HEK293 (cell line): ENCODE data around the gene RASSF9.

Source experiments
- BCL11A ChIP-seq: fragments of 450-650 bp; formaldehyde crosslinking; IDR thresholded peaks from 2 replicates; pipeline ENCODE4 v1.5.1; 2016; ENCODE audit warnings: low read depth, missing biosample characterization, missing genetic modification characterization
- CTCF ChIP-seq: fragments of 450-650 bp; formaldehyde crosslinking; IDR thresholded peaks from 2 replicates; pipeline ENCODE4 v1.5.1; 2016; ENCODE audit warnings: missing biosample characterization, missing genetic modification characterization
- HIC1 ChIP-seq: fragments of 450-650 bp; formaldehyde crosslinking; IDR thresholded peaks from 2 replicates; pipeline ENCODE4 v1.5.1; 2016; ENCODE audit warnings: missing biosample characterization, missing genetic modification characterization
- PRDM1 ChIP-seq: fragments of 450-650 bp; formaldehyde crosslinking; IDR thresholded peaks from 2 replicates; pipeline ENCODE4; 2016; ENCODE audit warnings: missing biosample characterization, missing genetic modification characterization
- PRDM10 ChIP-seq: fragments of 450-650 bp; formaldehyde crosslinking; IDR thresholded peaks from 2 replicates; pipeline ENCODE4 v1.5.1; 2016; ENCODE audit warnings: missing biosample characterization, missing genetic modification characterization
- SP3 ChIP-seq: fragments of 450-650 bp; formaldehyde crosslinking; IDR thresholded peaks from 2 replicates; pipeline ENCODE4 v1.5.1; 2016; ENCODE audit warnings: missing biosample characterization, missing genetic modification characterization
- ZBTB6 ChIP-seq: fragments of 450-650 bp; formaldehyde crosslinking; IDR thresholded peaks from 2 replicates; pipeline ENCODE4 v1.5.1; 2017; ENCODE audit warnings: missing biosample characterization, missing genetic modification characterization
- ZFP3 ChIP-seq: fragments of 450-650 bp; formaldehyde crosslinking; IDR thresholded peaks from 2 replicates; pipeline ENCODE4 v1.5.1; 2016; ENCODE audit warnings: low read depth, missing biosample characterization, missing genetic modification characterization
- ZNF513 ChIP-seq: fragments of 450-650 bp; IDR thresholded peaks from 2 replicates; pipeline ENCODE4 v1.5.1; 2018; ENCODE audit warnings: missing biosample characterization, missing genetic modification characterization
- ZNF549 ChIP-seq: fragments of 450-650 bp; IDR thresholded peaks from 2 replicates; pipeline ENCODE4 v1.5.1; 2018; ENCODE audit warnings: missing biosample characterization, missing genetic modification characterization, mild to moderate bottlenecking, inconsistent platforms, moderate library complexity
- ZNF558 ChIP-seq: fragments of 450-650 bp; formaldehyde crosslinking; IDR thresholded peaks from 2 replicates; pipeline ENCODE4 v1.5.1; 2016; ENCODE audit warnings: missing biosample characterization, missing genetic modification characterization
- ZNF561 ChIP-seq: fragments of 450-650 bp; IDR thresholded peaks from 2 replicates; pipeline ENCODE4 v1.5.1; 2018; ENCODE audit warnings: missing biosample characterization, missing genetic modification characterization, borderline replicate concordance
- ZNF837 ChIP-seq: fragments of 450-650 bp; formaldehyde crosslinking; IDR thresholded peaks from 2 replicates; pipeline ENCODE4 v1.5.1; 2016; ENCODE audit warnings: missing biosample characterization, missing genetic modification characterization

- TF ChIP-seq BCL11A (tag by site-specific recombination) (no peak), PRDM10 (tag by site-specific recombination) (no peak), CTCF (tag by site-specific recombination) (no peak), ZFP3 (tag by site-specific recombination) (no peak), ZNF513 (tag by site-specific recombination) (no peak), ZNF837 (tag by site-specific recombination) (no peak), SP3 (no peak), ZNF561 (no peak), HIC1 (tag by site-specific recombination) (no peak), ZBTB6 (tag by site-specific recombination) (no peak), PRDM1 (tag by site-specific recombination) (no peak), ZNF558 (tag by site-specific recombination) (no peak), ZNF549 (tag by site-specific recombination) (no peak)
Measured at GRCh38 chr12:85829391-85829790, 6.8 kb downstream of the RASSF9 start.
